Stimulated activated memory B cell treated with anti-CD40 and anti-IgM and Interleukin-4, amounts not matched to agents 10 μg/mL and 1 μg/mL and 100 μg/mL, for 72 hours (primary cell): ENCODE results near the gene ING5.

ENCODE experiments used
- ATAC-seq: fragments of 150-1000 bp; cut with Tn5 transposase; 2 replicates; pipeline ENCODE4 v1.10.0; 2021
- H3K27ac Mint-ChIP-seq: one replicate; pipeline ENCODE4 v1.8.0; 2022; ENCODE audit warnings: mild to moderate bottlenecking, mixed read lengths
- H3K27me3 Mint-ChIP-seq: one replicate; pipeline ENCODE4 v1.8.0; 2022; ENCODE audit warnings: mixed read lengths
- H3K36me3 Mint-ChIP-seq: one replicate; pipeline ENCODE4 v1.8.0; 2022; ENCODE audit warnings: mixed read lengths
- H3K4me1 Mint-ChIP-seq: one replicate; pipeline ENCODE4 v1.8.0; 2022; ENCODE audit warnings: mixed read lengths
- H3K4me3 Mint-ChIP-seq: one replicate; pipeline ENCODE4 v1.8.0; 2022; ENCODE audit warnings: mild to moderate bottlenecking, moderate library complexity, mixed read lengths
- H3K9me3 Mint-ChIP-seq: one replicate; pipeline ENCODE4 v1.8.0; 2022; ENCODE audit warnings: mixed read lengths

The ING5 gene

GRCh38 chr2:241680827-241681599 lies 20.8 kb upstream of the ING5 start:
- no peak overlapping the region for H3K27ac Mint-ChIP-seq
- peaks cover 58% of the 10 kb centered on the region for H3K36me3 Mint-ChIP-seq
- H3K4me3 Mint-ChIP-seq = no peak overlapping the region
- no peaks in the 10 kb centered on the region for H3K27me3 Mint-ChIP-seq
- no peak for ATAC-seq
- H3K9me3 Mint-ChIP-seq = no peaks in the 10 kb centered on the region
- H3K4me1 Mint-ChIP-seq = peaks cover 6% of the 10 kb centered on the region

DNA sequence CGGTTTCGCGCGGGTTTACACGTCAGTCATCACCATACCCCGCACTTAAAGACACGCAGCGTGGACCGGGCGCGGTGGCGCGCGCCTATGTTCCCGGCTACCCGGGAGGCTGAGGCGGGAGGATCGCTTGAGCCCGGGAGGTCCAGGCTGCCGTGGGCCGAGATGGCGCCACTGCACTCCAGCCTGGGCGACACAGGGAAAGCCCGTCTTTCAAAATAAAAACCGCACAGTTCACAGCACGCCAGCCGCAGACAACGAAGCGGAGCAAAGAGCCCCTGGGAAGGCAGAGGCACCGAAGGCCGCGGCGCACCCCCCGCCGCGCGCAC lies 15.6 kb upstream of the ING5 start:
- Mint-ChIP-seq H3K36me3 (peaks cover 33% of the 10 kb centered on the region), H3K27ac (peak overlapping the region; percentile 91), H3K4me1 (peaks cover 25% of the 10 kb centered on the region), H3K4me3 (peak overlapping the region; percentile 83), H3K27me3 (no peaks in the 10 kb centered on the region), H3K9me3 (no peaks in the 10 kb centered on the region)
- peak; percentile 32 for ATAC-seq

DNA sequence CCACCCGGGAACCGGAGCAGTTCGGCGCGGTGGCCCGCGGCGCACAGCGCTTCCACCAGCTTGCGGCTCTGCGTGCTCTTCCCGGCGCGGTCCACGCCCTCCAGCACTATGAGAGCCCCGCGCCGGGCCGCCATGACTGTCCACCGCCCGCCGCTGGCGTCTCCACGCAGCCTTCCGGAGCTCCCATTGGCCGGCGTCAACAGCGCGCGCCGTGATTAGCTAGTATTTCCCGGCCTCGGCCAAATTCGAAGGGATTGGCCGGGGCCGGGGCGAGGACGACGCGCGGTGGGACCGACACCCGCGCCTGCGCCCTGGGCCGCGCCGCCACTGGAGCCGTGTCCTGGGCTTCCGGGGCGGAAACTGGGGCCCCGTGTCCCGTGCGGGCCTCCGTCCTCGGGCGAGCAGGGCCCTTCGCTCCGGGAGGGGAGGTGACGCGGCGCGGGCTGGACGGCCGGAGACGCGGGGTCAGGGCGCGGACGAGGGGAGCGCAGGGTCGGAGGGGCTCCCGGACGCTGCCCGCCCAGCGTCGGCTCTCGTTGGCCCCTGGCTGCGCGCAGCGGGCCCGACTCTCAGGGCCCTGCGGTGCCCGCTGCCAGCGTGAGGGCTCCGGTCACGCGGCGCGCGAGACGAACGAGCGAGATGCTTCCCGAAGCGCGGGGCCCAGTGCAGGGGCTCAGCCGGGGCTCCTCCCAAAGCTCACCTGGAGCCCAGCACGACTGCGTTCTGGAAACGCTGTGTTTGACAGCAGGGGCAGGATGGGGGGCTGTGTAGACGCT lies 15.0 kb upstream of the ING5 start, which contains the start of gene DTYMK:
DTYMK (minus strand) TSS at position 166 of the 776 bp plus-strand sequence; CDS start at position 134, 32 bp downstream.
- peak within 1 kb of the TSS; percentile 91 for H3K27ac Mint-ChIP-seq
- no peaks in the 10 kb centered on the region for H3K27me3 Mint-ChIP-seq
- peak within 1 kb of the TSS; percentile 83 for H3K4me3 Mint-ChIP-seq
- H3K9me3 Mint-ChIP-seq = no peaks in the 10 kb centered on the region
- ATAC-seq = peak; percentile 99
- peaks cover 27% of the 10 kb centered on the region for H3K36me3 Mint-ChIP-seq
- H3K4me1 Mint-ChIP-seq = peaks cover 25% of the 10 kb centered on the region

DNA sequence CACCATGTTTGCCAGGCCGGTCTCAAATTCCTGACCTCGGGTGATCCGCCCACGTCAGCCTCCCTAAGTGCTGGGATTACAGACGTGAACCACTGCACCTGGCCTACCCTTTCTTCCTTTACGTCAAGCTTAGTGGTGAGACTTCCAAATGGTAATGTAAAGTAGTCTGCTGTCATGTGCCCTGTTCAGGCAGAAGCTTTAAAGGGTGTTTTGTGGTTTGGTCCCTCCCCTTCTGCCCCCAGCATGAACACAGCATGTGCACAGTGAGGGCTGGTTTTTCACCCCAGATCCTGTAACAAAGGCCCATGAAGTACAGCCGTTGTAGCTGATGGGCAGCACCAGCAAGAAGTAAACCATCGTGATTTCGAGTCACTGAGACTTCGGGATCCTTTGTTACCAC lies 12.5 kb upstream of the ING5 start:
- Mint-ChIP-seq H3K27ac (no peak overlapping the region), H3K27me3 (no peaks in the 10 kb centered on the region), H3K9me3 (no peaks in the 10 kb centered on the region), H3K4me3 (no peak overlapping the region), H3K4me1 (peaks cover 25% of the 10 kb centered on the region), H3K36me3 (peaks cover 22% of the 10 kb centered on the region)
- ATAC-seq = no peak

DNA sequence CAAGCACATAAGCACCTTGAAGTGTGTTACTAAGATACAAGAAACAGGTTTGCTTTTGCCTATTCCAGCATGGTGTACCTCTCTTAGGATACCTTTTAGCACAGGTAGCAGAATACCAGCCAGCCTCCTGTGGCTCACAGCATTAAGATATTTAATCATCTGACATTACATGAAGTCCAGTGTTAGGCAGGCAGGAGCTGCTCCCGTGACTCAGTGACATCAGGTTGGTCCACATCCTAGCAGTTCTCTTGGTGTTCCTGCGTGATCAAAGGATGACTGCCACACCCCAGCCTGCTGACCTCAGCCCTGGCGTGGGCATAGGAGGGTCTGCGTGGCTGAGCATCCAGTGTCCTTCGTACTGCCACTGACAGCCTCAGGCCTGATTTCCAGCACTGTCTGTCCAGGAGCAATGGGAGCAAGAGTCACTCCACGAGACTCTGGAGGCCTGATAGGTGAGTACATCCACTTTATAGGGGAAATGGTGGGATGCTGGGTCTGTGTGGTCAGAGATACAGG lies 11.6 kb upstream of the ING5 start:
- no peaks in the 10 kb centered on the region for H3K27me3 Mint-ChIP-seq
- no peak overlapping the region for H3K27ac Mint-ChIP-seq
- H3K4me1 Mint-ChIP-seq = peaks cover 25% of the 10 kb centered on the region
- no peak for ATAC-seq
- H3K9me3 Mint-ChIP-seq = no peaks in the 10 kb centered on the region
- no peak overlapping the region for H3K4me3 Mint-ChIP-seq
- H3K36me3 Mint-ChIP-seq = peaks cover 16% of the 10 kb centered on the region

- Mint-ChIP-seq H3K4me1 (peaks cover 15% of the 10 kb centered on the region), H3K36me3 (peaks cover 25% of the 10 kb centered on the region), H3K27ac (no peak overlapping the region), H3K9me3 (no peaks in the 10 kb centered on the region), H3K4me3 (no peak overlapping the region), H3K27me3 (no peaks in the 10 kb centered on the region)
- ATAC-seq = no peak
Observed at GRCh38 chr2:241692448-241692847, 9.4 kb upstream of the ING5 start.

- no peak overlapping the region for H3K27ac Mint-ChIP-seq
- peaks cover 4% of the 10 kb centered on the region for H3K4me1 Mint-ChIP-seq
- no peak for ATAC-seq
- H3K4me3 Mint-ChIP-seq = no peak overlapping the region
- H3K9me3 Mint-ChIP-seq = no peaks in the 10 kb centered on the region
- no peaks in the 10 kb centered on the region for H3K27me3 Mint-ChIP-seq
- peaks cover 15% of the 10 kb centered on the region for H3K36me3 Mint-ChIP-seq
Observed at GRCh38 chr2:241695651-241696050, 6.2 kb upstream of the ING5 start.

DNA sequence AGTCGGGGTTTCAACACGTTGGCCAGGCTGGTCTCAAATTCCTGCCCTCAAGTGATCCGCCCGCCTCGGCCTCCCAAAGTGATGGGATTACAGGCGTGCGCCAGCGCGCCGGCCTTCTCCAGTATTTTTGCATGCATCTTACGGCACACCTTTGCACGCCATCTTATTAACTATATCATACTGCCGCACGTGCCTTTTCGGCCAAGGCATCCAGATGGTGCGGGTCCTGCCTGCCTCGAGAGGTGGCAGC lies 765 bp upstream of the ING5 start:
- no peaks in the 10 kb centered on the region for H3K9me3 Mint-ChIP-seq
- peaks cover 13% of the 10 kb centered on the region for H3K36me3 Mint-ChIP-seq
- H3K27me3 Mint-ChIP-seq = no peaks in the 10 kb centered on the region
- peak overlapping the region; percentile 93 for H3K27ac Mint-ChIP-seq
- peaks cover 27% of the 10 kb centered on the region for H3K4me1 Mint-ChIP-seq
- no peak for ATAC-seq
- H3K4me3 Mint-ChIP-seq = peak overlapping the region; percentile 90

DNA sequence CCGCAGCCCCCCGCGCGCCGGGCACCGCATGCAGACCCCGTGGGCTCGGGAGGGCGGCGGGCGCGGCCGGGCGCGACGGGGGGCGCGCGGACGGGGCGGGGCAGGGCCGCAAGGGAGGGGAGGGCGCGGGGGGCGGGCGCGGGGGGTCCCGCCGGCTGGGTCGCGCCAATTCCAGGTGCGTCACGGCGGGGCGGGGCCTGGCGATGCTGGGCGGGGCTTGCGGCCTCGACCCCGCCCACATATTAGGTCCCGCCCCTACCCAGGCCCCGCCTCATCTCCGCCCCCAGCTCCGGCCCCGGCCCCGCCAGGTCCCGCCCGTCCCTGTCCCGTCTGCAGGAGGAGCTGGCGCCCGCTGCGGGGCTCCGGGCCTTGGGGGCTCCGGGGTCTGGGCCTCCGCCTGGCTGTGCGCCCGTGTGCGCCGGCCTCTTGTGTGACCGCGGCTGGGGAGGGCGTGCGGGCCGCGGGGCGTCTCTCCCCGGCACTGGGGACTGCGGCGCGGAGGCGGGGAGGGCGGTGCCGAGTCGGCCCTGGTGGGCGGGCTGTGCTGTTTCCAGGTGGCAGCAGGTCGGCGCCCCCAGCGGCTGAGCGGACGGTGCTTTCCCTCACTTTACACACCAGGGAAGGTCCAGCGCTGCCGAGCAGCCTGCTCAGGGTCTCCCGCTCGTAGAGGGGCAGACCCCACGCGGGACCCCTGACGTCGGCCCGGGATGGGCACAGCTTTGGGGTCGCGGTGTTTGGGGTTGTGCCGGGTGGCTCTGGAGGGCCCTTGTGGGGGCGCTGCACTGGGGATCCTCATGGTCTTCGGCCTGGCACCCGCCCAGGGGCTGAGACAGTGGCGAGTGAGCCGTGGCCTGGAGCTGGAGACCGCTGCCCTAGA lies 554 bp downstream of the ING5 start:
- ATAC-seq = peak; percentile 86
- Mint-ChIP-seq H3K9me3 (no peaks in the 10 kb centered on the region), H3K36me3 (peaks cover 21% of the 10 kb centered on the region), H3K4me1 (peaks cover 27% of the 10 kb centered on the region), H3K27me3 (no peaks in the 10 kb centered on the region), H3K4me3 (peak overlapping the region; percentile 90), H3K27ac (peak overlapping the region; percentile 93)

DNA sequence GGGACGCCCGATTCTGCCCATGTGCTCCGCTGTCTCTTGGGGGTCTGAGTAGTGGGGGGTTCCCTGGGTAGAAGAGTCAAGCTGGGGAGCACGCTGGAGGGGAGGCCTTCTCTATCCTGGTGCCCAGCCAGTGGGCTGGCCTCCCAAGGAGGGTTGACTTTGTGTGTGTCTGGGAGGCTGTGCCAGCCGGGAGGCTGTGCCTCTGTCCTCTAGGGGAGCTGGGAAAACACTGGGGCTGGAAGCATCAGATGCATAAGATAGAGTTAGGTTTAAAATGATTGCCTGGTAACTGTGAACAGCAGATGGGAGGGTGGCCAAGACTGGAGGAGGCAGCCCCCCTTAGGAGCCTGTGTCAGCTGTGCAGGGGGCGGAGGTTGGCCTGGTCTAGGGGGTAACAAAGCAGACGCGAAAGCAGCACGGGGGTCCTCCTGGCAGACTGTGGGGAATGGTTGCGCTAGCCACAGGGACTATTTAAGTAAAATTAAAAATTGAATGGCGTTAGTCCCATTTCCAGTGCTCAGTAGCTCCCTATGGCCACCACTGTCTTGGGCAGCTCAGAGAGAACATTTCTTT lies 1.3 kb downstream of the ING5 start:
- Mint-ChIP-seq H3K4me1 (peaks cover 27% of the 10 kb centered on the region), H3K4me3 (peak overlapping the region; percentile 90), H3K27ac (peak overlapping the region; percentile 93), H3K27me3 (no peaks in the 10 kb centered on the region), H3K36me3 (peaks cover 28% of the 10 kb centered on the region), H3K9me3 (no peaks in the 10 kb centered on the region)
- ATAC-seq = no peak

DNA sequence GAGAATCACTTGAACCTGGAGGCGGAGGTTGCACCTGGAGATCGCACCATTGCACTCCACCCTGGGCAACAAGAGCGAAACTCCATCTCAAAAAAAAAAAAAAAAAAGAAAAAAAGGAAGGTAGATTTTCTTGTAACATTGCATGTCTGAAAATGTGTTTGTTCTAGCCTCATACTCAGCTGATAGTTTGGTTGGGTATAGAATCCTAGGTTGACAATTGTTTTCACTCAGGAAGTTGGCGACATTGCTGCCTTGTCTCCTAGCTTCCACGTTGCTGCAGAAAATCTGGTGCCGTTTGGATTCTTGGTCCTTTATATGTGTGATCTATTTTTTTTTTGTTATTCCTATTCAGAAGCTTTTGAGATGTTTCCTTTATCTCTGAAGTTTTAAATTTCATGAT lies 4.7 kb downstream of the ING5 start:
- peaks cover 49% of the 10 kb centered on the region for H3K36me3 Mint-ChIP-seq

GRCh38 chr2:241708879-241709278 lies 7.0 kb downstream of the ING5 start:
- H3K4me1 Mint-ChIP-seq = peaks cover 2% of the 10 kb centered on the region
- H3K4me3 Mint-ChIP-seq = no peak overlapping the region
- no peaks in the 10 kb centered on the region for H3K27me3 Mint-ChIP-seq
- H3K36me3 Mint-ChIP-seq = peaks cover 59% of the 10 kb centered on the region
- H3K27ac Mint-ChIP-seq = no peak overlapping the region
- no peaks in the 10 kb centered on the region for H3K9me3 Mint-ChIP-seq
- no peak for ATAC-seq

More for the DNA sequence above, 4.7 kb downstream of the ING5 start:
- no peak for ATAC-seq
- H3K9me3 Mint-ChIP-seq = no peaks in the 10 kb centered on the region
- H3K27me3 Mint-ChIP-seq = no peaks in the 10 kb centered on the region
- no peak overlapping the region for H3K27ac Mint-ChIP-seq
- peaks cover 16% of the 10 kb centered on the region for H3K4me1 Mint-ChIP-seq
- H3K4me3 Mint-ChIP-seq = no peak overlapping the region

GRCh38 chr2:241719093-241719492 lies 17.3 kb downstream of the ING5 start:
- no peaks in the 10 kb centered on the region for H3K27me3 Mint-ChIP-seq
- no peak for ATAC-seq
- peaks cover 82% of the 10 kb centered on the region for H3K36me3 Mint-ChIP-seq
- H3K9me3 Mint-ChIP-seq = no peaks in the 10 kb centered on the region
- H3K4me1 Mint-ChIP-seq = peaks cover 6% of the 10 kb centered on the region
- H3K27ac Mint-ChIP-seq = no peak overlapping the region
- H3K4me3 Mint-ChIP-seq = no peak overlapping the region

- no peak for ATAC-seq
- Mint-ChIP-seq H3K27ac (no peak overlapping the region), H3K27me3 (no peaks in the 10 kb centered on the region), H3K4me1 (peaks cover 6% of the 10 kb centered on the region), H3K4me3 (no peak overlapping the region), H3K9me3 (no peaks in the 10 kb centered on the region), H3K36me3 (peaks cover 81% of the 10 kb centered on the region)
Observed at GRCh38 chr2:241720099-241720498, 18.3 kb downstream of the ING5 start.

DNA sequence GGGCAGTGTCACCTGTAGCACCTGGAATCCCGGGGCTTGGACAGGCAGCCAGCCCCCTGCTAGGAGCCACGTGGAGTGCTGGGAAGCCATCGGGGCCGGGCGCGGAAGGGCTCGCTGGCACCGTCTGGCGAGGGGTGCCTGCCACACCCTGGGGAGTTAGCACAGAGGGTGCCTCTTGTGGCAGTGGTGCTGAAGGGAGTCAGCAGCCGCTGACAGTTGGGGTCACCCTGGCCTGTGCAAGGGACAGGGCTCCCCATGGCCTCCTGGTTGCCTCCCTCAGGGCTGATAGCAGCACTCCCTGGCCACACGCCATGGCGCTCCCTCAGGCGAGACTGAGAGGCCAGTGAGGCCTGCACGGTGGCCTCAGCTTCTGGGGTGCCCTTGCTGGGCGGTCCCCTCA lies 18.7 kb downstream of the ING5 start:
- Mint-ChIP-seq H3K36me3 (peaks cover 84% of the 10 kb centered on the region), H3K4me3 (no peak overlapping the region), H3K27me3 (no peaks in the 10 kb centered on the region), H3K4me1 (peaks cover 6% of the 10 kb centered on the region), H3K9me3 (no peaks in the 10 kb centered on the region), H3K27ac (no peak overlapping the region)
- ATAC-seq = no peak
